ENCODE data around the gene MAP4K3.

Gene MAP4K3

DNA sequence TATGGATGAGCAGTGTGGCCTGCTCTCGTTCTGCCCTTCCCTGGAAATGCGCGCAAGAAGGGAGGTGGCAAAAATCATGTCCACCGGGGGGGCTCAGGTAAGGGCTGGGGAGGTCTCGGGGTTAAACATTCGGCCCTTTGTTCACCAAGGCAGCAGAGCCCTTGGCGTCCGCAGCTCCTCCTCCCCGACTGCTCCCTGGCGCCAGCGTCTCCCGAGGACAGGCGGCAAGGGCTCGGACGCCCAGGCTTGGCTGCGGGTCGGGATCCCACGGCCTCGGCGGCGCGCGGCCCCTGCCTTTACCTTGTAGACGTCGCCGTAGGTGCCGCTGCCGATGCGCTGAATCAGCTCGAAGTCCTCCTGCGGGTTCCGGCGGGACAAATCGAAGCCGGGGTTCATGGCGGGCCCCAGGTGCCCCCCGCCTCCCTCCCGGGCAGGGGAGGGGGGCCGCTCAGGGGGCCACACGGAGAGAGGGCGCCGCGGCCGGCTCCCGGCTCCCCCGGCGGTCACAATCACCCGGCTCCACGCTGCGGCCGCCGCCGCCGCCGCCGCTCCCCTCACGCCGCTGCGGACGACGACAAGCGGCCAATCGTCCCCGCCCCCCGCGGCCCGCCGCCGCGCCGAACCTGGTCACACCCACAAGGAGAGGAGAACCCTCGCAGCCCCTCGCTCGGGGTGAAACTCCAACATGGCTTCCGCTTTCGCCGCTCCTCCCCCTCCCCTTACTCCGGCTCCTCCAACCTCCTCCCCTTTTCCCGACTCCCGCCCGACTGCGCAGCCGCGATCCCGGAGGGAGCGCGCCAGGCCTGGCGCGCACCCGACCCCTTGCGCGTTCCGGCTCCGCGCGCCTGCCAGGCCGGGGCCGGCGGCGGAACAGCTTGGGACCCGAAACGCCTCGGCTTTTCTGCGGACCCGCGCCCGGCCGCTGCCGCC lies at the start of gene MAP4K3:
Gene MAP4K3, minus strand, starts transcription at position 694 of the 930 bp plus-strand sequence. Its CDS starts 298 bp downstream, at position 396.
- peak; percentile 81 for DNase-seq

DNA sequence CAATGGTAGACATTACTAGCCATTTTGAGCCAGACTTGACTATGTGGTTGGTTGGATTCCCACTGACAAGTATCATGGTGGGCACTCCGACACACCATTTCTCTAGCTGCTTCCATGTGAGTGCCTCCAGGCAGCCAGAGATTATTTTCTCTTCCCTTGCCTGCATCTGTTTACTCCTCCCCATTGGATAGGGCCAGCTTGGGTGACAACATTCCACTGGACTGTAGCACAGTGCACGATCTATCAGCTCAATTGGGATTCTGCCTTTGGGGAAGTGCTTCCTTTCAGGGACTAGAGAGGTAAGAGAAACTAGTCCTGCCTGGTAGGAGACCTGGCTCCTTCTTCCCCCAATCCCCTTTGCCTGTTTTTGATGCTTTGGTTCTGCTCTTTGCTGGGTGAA lies 49.0 kb upstream of the MAP4K3 start:
- no peak for DNase-seq

DNA sequence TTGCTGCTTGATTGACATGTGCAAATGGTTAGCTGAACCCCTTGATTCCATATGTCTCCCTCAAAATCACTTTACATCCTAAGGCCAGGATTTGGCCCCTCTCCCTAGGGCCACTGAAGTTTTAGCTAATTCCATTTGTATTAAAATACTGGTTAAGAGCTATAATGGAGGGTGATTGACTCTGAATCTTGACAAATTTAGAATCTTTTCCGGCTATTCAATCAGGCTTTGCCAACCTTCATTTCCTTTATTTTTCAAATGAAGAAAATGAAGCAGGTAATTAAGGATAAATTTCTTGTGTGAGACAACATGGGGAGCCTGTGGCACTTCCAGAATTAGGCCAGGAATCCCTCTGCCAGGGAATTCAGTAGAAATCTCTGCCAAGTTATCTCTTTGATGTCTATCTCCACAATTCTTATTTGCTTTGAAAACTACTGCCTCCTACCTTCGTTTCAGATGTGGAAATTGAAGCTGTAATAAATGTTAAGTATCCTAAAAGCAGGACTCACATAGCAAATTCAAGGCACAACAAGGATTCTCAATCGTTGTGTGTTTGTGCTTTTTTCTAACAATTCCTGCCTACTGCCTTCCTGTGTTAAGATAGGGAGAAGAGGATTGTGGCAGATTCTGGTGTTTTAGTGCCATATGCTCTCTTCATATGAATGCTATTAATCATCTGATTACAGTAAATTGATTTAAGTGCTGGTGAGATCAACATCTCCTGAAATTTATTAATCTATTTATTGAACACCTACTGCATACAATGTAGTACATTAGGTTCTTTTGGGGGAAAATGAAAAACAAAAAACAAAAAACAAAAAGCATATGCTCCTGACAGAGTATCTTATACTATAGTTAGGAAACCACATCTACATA lies 47.8 kb upstream of the MAP4K3 start:
- no peak for DNase-seq

DNA sequence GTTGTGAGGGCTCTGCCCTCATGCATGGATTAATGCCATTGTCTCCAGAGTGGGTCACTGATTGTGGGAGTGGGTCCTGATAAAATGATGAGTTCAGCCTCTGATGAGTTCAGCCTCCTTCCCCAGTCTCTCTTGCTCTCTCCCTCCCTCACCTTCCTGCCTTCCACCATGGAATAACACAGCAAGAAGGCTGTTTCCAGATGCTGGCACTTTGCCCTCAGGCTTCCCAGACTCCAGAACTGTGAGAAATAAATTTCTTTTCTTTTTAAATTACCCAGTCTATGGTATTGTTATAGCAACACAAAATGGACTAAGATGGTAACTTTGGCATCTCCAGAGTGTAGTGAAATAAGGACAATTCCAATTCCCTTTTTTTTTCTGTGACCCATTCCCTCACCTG lies 47.1 kb upstream of the MAP4K3 start:
- no peak for DNase-seq

DNA sequence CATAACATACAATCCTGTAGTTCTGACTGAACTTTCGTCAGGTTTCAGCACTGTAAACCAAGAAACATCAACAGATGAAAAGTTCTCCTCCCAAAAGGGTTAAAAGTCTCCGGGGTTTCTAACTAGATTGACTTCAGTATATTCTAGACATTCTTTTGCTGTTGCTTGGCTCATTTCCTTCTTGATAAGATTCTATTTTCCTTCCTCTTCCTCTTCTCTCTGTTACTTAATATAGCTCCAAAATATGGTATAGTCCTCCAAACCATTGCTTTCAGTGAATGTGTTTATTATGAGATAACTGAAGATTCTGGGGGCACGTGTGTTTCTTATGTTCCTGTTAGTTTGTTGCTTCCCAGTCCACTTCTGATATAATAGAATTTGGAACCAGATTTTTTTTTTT lies 46.4 kb upstream of the MAP4K3 start:
- no peak for DNase-seq

DNA sequence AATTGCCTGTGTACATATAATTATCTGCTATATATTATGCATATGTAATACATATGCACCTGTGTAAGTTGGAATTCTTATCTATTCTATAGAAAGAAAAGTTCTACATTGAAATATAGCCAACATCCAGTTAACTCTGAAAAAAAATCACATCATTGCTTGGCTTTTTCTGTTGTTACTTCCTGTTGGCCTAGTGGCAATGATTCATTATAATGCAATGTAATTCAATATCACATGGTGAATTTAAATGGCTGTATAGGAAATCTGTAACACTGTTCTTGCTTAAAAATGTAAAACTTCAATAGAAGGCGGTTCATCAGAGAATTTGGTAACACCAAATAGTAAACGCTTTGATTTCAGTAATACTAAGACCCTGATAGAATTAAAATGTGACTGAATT lies 44.5 kb upstream of the MAP4K3 start:
- DNase-seq = no peak

DNA sequence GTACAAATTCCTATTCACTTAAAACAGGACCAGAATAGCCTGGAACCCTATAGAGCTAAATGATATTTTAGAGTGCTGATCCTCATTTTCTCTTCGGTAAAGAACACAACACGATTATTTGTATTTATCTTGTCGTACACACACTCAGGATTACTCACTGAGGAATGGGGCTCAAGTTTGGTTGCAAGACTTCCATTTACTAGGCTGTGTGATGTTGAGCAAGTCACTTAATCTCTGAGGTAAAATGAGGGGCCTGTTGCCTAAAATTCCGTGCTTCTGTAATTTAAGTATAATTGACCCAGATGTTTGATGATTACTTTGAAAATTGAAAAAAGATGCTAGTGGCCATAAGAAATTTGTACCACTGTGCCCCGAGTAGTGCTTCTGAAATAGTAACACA lies 42.6 kb upstream of the MAP4K3 start:
- no peak for DNase-seq

DNA sequence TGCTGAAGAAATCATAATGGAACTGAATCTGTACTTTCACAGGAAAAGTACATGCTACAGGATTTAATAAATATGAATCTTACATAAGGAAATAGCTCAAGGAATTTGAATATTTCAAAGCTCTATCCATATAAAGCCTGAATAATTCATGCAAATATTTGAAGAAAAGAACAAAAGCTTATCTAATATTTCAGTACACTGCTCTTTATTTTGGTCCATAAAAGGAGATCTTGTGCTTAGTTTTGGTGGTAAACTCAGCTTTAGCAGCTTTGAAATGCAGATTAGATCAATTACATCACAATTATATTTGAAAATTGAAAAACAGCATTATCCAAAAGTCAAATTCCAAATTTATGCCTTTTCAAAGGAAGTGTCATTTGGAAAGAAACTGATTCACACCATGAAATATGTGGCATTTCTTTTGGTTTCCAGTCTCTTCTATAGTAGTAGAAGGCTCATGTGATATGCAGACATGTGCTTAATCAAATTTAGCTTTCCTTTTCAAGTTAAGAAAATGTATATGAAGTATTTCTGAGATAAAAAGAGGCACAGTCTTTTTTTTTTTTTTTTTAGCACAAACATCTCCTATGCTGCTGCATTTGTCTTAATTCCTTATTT lies 42.1 kb upstream of the MAP4K3 start:
- DNase-seq = no peak

DNA sequence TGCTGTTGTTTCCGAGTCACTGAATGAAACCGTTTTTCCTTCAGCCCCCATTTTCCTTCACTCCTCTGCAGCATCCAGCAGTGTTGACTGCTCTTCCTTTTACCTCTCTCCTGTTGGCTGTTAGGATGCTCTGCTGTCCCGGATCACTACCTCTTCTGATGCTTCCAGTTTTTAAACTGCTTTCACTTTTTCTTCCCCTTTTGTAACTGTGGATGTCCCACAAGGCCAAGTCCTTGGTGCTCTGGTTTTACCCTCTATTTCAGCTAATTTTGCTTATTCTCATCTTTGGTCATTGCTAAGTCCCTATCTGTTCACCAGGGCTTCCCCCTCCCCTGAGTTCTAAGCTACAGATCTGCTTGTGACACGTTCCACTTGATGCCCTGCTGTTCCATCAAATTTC lies 39.4 kb upstream of the MAP4K3 start:
- no peak for DNase-seq

DNA sequence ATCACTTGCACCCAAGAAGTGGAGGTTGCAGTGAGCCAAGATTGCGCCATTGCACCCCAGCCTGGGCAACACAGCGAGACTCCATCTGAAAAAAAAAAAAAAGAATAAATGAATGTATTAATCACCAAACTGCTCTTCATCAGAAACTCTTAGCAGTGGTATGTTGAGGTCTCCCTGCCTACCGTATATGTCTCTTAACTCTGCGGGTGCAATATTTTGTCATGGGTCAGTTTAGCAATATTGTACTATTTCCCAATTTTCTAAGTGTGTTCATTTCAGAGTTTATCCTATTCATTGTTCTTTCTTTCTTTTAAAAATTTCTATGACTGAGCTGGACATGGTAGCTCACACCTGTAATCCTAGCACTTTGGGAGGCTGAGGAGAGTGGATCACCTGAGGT lies 37.9 kb upstream of the MAP4K3 start:
- DNase-seq = no peak

DNA sequence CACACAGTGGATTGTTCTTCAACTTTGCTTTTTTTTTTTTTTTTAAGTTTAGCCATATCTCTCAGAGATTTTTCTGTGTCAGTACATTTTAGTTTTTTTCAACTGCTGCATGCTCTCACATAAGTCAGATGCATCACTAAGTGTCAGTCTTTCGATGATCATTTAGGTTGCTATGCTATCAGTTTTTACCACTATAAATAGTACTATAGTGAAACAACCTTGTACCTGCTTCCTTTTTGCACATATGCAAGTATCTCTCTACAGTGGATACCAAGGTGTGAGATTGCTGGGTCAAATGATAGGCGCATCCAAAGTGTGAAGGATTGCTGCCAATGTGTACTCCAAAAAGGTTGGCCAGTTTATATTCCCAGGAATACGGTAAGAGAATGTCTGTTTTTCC lies 33.5 kb upstream of the MAP4K3 start:
- no peak for DNase-seq

DNA sequence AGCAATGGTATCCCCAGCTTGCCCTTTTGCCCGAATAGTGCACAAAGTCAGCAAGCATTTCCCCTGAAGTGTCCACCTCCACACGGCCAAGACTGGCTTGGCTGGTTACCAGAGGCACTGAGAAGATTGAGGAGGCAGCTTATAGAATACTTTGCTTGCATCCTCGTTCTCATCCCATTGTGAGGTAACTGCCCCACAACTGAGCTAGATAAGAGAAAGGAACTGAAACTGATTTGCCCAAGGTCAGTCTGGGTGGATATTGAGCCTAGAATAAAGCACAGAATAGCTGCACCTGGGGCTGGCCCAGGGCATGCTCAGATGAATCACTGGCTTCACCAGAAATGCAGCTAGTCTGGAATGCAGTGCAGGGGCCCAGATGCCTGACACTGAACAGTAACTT lies 32.7 kb upstream of the MAP4K3 start:
- no peak for DNase-seq

DNA sequence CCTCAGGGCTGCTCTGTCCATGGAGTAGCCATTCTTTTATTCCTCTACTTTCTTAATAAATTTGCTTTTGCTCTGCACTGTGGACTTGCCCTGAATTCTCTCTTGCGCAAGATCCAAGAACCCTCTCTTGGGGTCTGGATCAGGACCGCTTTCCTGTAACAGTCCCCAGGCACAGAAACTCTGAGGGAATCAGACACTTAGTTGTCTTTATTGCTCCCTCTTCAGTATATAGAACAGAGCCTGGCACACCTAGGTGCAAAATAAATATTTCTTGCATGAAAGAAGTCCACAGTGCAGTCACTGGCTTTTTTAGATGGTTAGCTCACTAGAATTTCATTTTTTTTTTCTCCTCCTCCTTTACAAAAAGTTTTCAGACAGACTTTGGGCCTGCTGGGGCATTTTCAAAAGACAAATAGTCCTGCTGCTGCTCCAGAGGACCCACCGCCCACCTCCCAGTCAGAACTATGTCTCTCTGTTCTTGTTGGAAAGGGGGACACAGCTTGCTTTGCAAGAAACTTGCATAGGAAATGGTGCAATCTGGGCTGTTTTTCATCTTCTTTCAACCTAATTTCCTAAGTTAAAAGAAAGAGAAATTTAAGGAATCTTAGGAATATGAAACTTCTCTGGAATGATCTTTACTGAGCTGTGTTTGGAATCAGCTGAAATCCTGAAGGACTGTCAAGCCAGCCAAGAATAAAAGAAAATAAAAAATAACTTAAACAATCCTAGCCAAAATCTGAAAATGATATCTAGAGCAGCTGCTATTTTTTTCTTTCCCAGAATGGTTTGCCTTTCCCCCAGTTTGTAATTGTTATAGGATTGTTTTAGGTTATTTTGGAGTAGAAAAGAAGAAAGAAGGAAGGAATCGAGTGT lies 31.7 kb upstream of the MAP4K3 start:
- DNase-seq = no peak

DNA sequence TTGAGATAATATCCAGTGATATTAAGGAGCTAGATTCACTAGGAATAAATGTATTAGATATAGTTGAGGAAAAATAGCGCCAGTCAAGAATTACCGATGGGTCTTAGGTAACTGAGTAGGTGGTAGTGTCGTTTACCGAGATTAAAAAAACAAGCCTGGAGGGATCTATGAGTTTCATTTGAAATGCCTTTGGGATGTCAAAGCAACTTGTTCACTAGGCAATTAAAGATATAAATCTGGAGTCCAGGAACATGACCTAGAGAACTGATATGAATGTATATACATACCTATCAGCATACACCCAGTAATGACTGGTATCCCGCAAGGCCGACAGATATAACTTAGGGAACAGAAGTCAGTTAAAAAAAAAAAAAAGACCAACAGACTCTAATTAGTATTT lies 29.2 kb upstream of the MAP4K3 start:
- DNase-seq = no peak

DNA sequence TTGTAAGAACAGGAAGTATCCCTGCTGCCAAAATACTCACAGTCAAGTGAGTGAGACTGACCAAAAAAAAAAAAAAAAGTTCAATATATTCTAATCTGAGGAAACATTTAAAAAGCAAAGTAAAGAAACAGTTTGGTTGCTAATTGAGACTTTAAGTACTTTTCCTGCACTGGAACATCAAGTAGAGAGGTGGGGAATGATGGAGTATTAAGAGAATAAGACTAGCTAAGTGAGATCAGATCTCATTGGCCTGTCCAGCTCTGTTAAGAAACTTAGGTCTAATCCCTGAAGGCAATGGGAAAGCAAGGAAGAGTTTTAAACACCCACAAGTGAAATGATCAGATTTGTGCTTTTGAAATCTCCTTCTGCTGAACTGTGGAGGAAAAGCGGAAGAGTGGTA lies 27.8 kb upstream of the MAP4K3 start:
- no peak for DNase-seq

DNA sequence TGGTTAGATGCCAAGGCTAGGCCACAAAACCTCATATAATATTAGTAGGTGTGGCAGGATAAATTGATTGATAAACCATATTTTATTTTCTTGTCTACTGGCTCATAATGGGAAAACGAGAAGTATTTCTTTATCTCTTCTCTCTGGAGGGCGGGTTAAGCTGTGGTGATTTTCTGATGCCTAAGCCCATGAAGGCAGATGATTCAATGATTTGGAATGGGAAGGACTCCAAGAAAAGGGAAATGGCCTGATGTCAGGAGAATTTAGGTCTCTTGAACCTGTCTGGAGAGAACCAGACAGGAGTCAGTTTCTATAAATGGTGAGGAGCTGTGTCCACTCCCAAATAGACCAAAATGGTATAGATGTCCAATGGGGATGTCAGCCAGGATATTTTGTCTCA lies 18.7 kb upstream of the MAP4K3 start:
- no peak for DNase-seq

DNA sequence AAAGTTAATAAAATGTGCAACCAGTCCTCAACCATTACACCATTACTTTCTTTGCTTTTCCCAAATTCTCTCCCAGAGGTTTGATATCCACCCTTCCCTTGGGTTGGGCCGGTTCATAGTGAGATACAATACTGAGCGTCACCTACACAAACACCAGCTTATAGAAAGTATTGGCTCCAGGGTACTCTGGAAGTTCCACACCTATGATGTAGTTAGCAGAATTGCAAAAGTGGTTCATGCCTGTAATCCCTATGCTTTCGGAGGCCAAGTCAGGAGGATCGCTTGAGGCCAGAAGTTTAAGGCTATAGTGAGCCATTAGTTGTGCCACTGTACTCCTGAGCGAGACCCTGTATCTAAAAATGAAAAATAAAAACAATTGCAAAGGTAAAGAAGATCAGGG lies 15.3 kb upstream of the MAP4K3 start:
- no peak for DNase-seq

DNA sequence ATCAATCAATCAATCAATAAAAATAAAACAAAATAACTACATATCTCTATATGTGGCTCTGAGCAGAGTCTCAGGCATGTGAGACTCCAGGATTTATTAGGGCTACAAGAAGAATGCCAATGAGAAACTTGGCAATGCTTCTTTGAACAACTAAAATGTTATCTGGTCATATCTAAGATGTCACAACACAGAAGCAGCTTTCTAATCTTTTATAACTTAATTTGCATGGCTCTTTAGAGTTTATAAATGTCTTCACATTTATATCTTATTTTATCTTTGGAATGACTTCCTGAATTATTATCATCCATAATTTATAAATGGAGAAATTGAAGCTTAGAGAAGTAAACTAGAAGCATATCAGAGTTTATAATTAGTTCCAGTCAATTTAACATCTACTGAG lies 14.9 kb upstream of the MAP4K3 start:
- DNase-seq = no peak

DNA sequence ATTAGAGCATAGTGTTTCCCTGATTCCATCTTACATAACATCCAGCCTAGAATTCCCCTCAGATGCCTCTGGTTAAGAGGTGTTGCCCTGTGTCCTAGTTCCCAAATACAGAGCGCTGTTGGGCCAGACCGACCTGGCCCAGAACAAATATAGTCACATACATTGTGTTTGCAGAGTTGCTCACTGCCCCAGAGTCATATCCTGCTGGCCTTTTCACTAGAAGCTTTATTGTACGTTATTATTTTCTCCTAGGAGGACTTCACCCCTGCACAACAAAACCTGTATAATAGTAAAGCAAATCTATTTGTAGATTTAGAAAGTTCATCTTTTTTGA lies 11.1 kb upstream of the MAP4K3 start:
- no peak for DNase-seq

DNA sequence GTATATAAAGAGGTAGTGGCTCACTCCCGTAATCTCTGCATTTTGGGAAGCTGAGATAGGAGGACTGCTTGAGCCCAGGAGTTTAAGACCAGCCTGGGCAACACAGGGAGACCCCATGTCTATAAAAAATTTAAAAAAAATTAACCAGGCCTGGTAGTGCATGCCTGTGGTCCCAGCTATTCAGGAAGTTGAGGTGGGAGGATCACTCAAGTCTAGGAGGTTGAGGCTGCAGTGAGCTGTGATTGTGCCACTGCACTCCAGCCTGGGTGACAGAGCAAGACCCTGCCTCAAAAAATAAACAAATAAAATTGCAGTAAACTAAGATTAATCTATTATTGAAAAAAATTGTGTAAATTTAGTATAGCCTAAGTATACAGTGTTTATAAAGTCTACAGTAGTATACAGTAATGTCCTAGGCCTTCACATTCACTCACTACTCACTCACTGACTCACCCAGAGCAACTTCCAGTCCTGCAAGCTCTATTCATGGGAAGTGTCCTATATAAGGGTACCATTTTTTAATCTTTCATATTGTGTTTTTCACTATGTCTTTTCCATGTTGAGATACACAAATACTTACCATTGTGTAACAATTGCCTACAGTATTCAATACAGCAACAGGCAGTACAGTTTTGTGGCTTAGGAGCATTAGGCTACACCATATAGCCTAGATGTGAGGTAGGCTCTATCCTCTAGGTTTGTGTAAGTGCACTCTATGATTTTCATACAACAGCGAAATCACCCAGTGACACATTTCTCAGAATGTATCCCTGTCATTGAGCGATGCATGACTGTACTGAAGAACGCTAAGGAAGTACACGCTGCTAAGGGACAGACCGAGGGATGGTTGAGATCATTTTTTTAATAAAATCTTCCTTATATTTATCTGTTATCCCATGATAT lies 10.4 kb upstream of the MAP4K3 start:
- no peak for DNase-seq

DNA sequence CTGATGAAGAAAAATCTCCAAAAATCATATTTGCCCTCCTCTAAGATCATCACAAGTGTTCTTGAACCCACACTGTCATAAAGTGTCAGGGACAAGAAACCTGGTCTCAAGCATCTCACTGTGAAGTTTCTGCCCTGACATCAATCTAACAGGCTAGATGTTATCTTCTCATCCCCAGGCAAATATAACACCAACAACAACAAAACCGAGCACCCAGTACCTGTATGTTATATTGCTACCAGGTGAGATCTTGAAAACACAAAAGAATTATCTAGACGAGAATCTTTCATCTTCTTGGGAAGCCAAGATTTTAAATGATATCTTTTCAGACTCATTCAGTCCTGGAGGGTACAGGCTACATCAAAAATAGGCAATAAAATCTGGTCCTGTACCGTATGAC lies 8.8 kb upstream of the MAP4K3 start:
- no peak for DNase-seq

DNA sequence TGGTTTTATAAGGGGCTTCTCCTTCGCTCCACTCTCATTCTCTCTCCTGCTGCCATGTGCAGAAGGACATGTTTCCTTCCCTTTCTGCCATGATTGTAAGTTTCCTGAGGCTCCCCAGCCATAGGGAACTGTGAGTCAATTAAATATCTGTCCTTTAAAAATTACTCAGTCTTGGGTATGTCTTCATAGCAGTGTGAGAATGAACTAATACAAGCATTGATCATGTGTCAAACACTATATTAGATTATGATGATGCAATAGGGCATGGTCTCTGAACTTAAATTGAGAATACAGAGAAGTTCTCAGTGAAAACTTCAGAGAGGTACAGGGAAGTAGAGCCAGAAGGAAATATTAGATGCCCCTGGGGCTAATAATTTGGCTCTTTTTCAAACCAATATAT lies 5.9 kb upstream of the MAP4K3 start:
- DNase-seq = no peak
